HepG2 (cell line): ENCODE data around the gene PLEKHH3. TPM values are rescaled to one million over a fixed set of nuclear protein-coding genes. Genes with fewer than 3 reads are reported as not detected.

Experiments used
- ARHGAP35 ChIP-seq: sonication (generic); formaldehyde crosslinking; IDR thresholded peaks from 2 replicates; pipeline ENCODE4 v1.9.0; 2022; ENCODE audit warnings: mild to moderate bottlenecking, inconsistent platforms, moderate library complexity, missing genetic modification reagents, borderline replicate concordance
- CHD2 ChIP-seq: IDR thresholded peaks from 2 replicates; pipeline ENCODE4 v1.6.1; 2011; ENCODE audit warnings: low read depth, low read length, improper control_type of control experiment
- CSRNP1 ChIP-seq: sonication (generic); formaldehyde crosslinking; IDR thresholded peaks from 2 replicates; pipeline ENCODE4 v1.8.1; 2023; ENCODE audit warnings: mild to moderate bottlenecking, missing genetic modification reagents
- DMAP1 ChIP-seq: IDR thresholded peaks from 2 replicates; pipeline ENCODE4 v1.6.1; 2016
- GRHL1 ChIP-seq: sonication (generic); formaldehyde crosslinking; conservative IDR thresholded peaks from 2 replicates; pipeline ENCODE4 v1.8.0; 2022; ENCODE audit warnings: missing genetic modification reagents
- MZF1 ChIP-seq: sonication (generic); formaldehyde crosslinking; IDR thresholded peaks from 2 replicates; pipeline ENCODE4 v1.8.1; 2023; ENCODE audit warnings: mild to moderate bottlenecking, missing genetic modification reagents, borderline replicate concordance
- NFKBIZ ChIP-seq: IDR thresholded peaks from 2 replicates; pipeline ENCODE4 v1.6.1; 2018; ENCODE audit warnings: missing genetic modification reagents, missing compliant biosample characterization
- NFYC ChIP-seq: IDR thresholded peaks from 2 replicates; pipeline ENCODE4 v1.6.1; 2016; ENCODE audit warnings: missing genetic modification reagents, missing compliant biosample characterization
- PRMT3 ChIP-seq: sonication (generic); formaldehyde crosslinking; IDR thresholded peaks from 2 replicates; pipeline ENCODE4 v1.8.1; 2022; ENCODE audit warnings: low read depth, mild to moderate bottlenecking, moderate library complexity, missing genetic modification reagents, borderline replicate concordance
- RXRB ChIP-seq: IDR thresholded peaks from 2 replicates; pipeline ENCODE4 v1.6.1; 2016; ENCODE audit warnings: borderline replicate concordance, missing genetic modification reagents, missing compliant biosample characterization
- TFDP2 ChIP-seq: sonication (generic); formaldehyde crosslinking; IDR thresholded peaks from 2 replicates; pipeline ENCODE4 v1.4.0; 2020; ENCODE audit warnings: missing genetic modification reagents
- TGIF2 ChIP-seq: IDR thresholded peaks from 2 replicates; pipeline ENCODE4 v1.6.1; 2016; ENCODE audit warnings: control low read depth, missing compliant biosample characterization
- U2AF1 ChIP-seq: fragments of 200-400 bp; formaldehyde crosslinking; optimal IDR thresholded peaks from 2 replicates; pipeline ENCODE3; 2017; ENCODE audit warnings: mild to moderate bottlenecking, low read depth, low read length
- ZBTB20 ChIP-seq: sonication (generic); formaldehyde crosslinking; IDR thresholded peaks from 2 replicates; pipeline ENCODE4 v1.8.1; 2023; ENCODE audit warnings: missing genetic modification reagents, low read depth, mild to moderate bottlenecking, borderline replicate concordance
- ZEB1 ChIP-seq: IDR thresholded peaks from 2 replicates; pipeline ENCODE4 v1.6.1; 2012; ENCODE audit warnings: mild to moderate bottlenecking, low read depth, inconsistent platforms; ENCODE audit not compliant: insufficient replicate concordance
- ZFP36 ChIP-seq: fragments of 150-350 bp; IDR thresholded peaks from 2 replicates; pipeline ENCODE4 v1.6.1; 2018; ENCODE audit warnings: borderline replicate concordance, low read length, low read depth; ENCODE audit not compliant: partially characterized antibody
- ZNF281 ChIP-seq: sonication (generic); formaldehyde crosslinking; IDR thresholded peaks from 2 replicates; pipeline ENCODE4 v1.4.0; 2020; ENCODE audit warnings: missing genetic modification reagents, borderline replicate concordance
- ZNF441 ChIP-seq: sonication (generic); formaldehyde crosslinking; IDR thresholded peaks from 2 replicates; pipeline ENCODE4 v1.7.0; 2021; ENCODE audit warnings: missing genetic modification reagents, borderline replicate concordance
- ZNF543 ChIP-seq: sonication (generic); formaldehyde crosslinking; IDR thresholded peaks from 2 replicates; pipeline ENCODE4 v1.4.0; 2020; ENCODE audit warnings: mild to moderate bottlenecking, missing genetic modification reagents
- ZNF629 ChIP-seq: sonication (generic); formaldehyde crosslinking; conservative IDR thresholded peaks from 2 replicates; pipeline ENCODE4 v1.5.0; 2020; ENCODE audit warnings: missing genetic modification reagents
- ZNF788 ChIP-seq: sonication (generic); formaldehyde crosslinking; IDR thresholded peaks from 2 replicates; pipeline ENCODE4 v1.5.0; 2020; ENCODE audit warnings: mild to moderate bottlenecking, missing genetic modification reagents, borderline replicate concordance
- polyA plus RNA-seq, 8 experiments: library from polyadenylated mRNA; depleted of rRNA in 3 of 8; stranded (reverse) in 7 of 8; unstranded in 1 of 8; fragments of >200 nt; fragmentation: Illumina TruSeq in 4 of 8; extraction: Trizol in 4 of 8; gene quantifications; 2 replicates each; pipeline versions ENCODE4 v1.2.1 to v1.2.3, GENCODE V29; 2011 to 2016; ENCODE audit warnings: low read depth in 4 of 8, missing spikeins in 1 of 8, mixed read lengths in 1 of 8; ENCODE audit not compliant: insufficient read depth in 1 of 8
- total RNA-seq, 5 experiments: library from RNA; depleted of rRNA; stranded (reverse); fragments of >200 nt; fragmentation: Illumina TruSeq; extraction: Trizol; gene quantifications; 2 replicates each; pipeline ENCODE4 v1.2.3, GENCODE V29; 2016; ENCODE audit warnings: low read depth in 1 of 5

PLEKHH3 gene
- total and polyA plus RNA-seq, 2 of the 13 experiments (the other 11 are each of a cell fraction or from before 2014, with no cell fraction given), result 6.0 to 19.9 TPM

- TF ChIP-seq ZNF281 (CRISPR knock-in tag) (peak; percentile 72; the same call in 1 of the 2 replicates), NFKBIZ (CRISPR knock-in tag) (no peak; the same call in 1 of the 2 replicates), NFYC (CRISPR knock-in tag) (peak; percentile 47; the same call in 1 of the 2 replicates), ZNF629 (CRISPR knock-in tag) (0 out of 2 replicates have a peak, but pooled peaks have one; percentile 3), ARHGAP35 (no peak), ZNF441 (CRISPR knock-in tag) (peak; percentile 8; the same call in 1 of the 2 replicates), GRHL1 (no peak), CSRNP1 (CRISPR knock-in tag) (peak; percentile 60; the same call in 1 of the 2 replicates), ZNF543 (CRISPR knock-in tag) (peak; percentile 69; the same call in 1 of the 2 replicates), ZNF788 (peak; percentile 81; the same call in 1 of the 2 replicates), ZEB1 (peak; percentile 14), ZFP36 (no peak), RXRB (CRISPR knock-in tag) (peak; percentile 55), TGIF2 (CRISPR knock-in tag) (no peak; the same call in 1 of the 2 replicates), U2AF1 (no peak), ZBTB20 (CRISPR knock-in tag) (peak; percentile 66; the same call in 1 of the 2 replicates), PRMT3 (CRISPR knock-in tag) (no peak), TFDP2 (CRISPR knock-in tag) (peak; percentile 70), DMAP1 (peak; percentile 90), MZF1 (CRISPR knock-in tag) (no peak), CHD2 (peak; percentile 89)
Measured at GRCh38 chr17:42677921-42678781, 1.4 kb upstream of the PLEKHH3 start (continued).
